Peyer's patch (tissue), 4 donors: Measurements from ENCODE around the gene FAM222A. TPM values are rescaled to one million over a fixed set of nuclear protein-coding genes. Genes with fewer than 3 reads are reported as not detected.

Experiments
- DNase-seq, 3 donors: peaks; one replicate each; pipeline ENCODE4 v3.0.0-alpha.2; 2017 to 2019
- H3K27ac ChIP-seq, 4 donors: fragments of 200-600 bp; sonication (generic); one replicate each; pipeline ENCODE4 v1.5.1; 2016 to 2019
- H3K27me3 ChIP-seq, 2 donors: fragments of 200-600 bp; sonication (generic); one replicate each; pipeline ENCODE4 v1.5.1; 2019
- H3K36me3 ChIP-seq, 3 donors: fragments of 200-600 bp; sonication (generic); one replicate each; pipeline ENCODE4 v1.5.1; 2016 to 2019
- H3K4me1 ChIP-seq, 4 donors: fragments of 200-600 bp; sonication (generic); one replicate each; pipeline ENCODE4 v1.5.1; 2016 to 2019
- H3K4me3 ChIP-seq, 4 donors: fragments of 200-600 bp; sonication (generic); 1 replicate in 3 of 4; 2 replicates in 1 of 4; pipeline ENCODE4 v1.5.1; 2016 to 2019; ENCODE audit warnings: mild to moderate bottlenecking in 1 of 4
- H3K9me3 ChIP-seq, 4 donors: fragments of 200-600 bp; sonication (generic); one replicate each; pipeline ENCODE4 v1.5.1; 2016 to 2019; ENCODE audit warnings: mild to moderate bottlenecking in 1 of 4
- CTCF ChIP-seq, 6 experiments: fragments of 450-650 bp in 4 of 6; fragments of 200-600 bp in 2 of 6; sonication (generic) in 1 of 6; IDR thresholded peaks; one replicate each; pipeline ENCODE4 v1.5.1; 2017 to 2019; ENCODE audit warnings: antibody characterized with exemption in 6 of 6, mild to moderate bottlenecking in 3 of 6, moderate library complexity in 1 of 6
- POLR2A ChIP-seq, 2 donors: fragments of 450-650 bp; IDR thresholded peaks; one replicate each; pipeline ENCODE4 v1.5.1; 2017; ENCODE audit warnings: antibody characterized with exemption in 2 of 2, mild to moderate bottlenecking in 2 of 2, moderate library complexity in 2 of 2
- total RNA-seq, 4 donors: library from RNA; depleted of rRNA; stranded (reverse); fragments of >200 nt; gene quantifications; one replicate each; pipeline ENCODE4 v1.1.0, GENCODE V29; 2016

Gene FAM222A
- total RNA-seq, 4 donors from 2014 or later = 3.9 to 26.1 (median 7.0) TPM

GRCh38 chr12:109679501-109680263, 33.9 kb upstream of the FAM222A start:
- TF ChIP-seq POLR2A (IDR thresholded peaks at IDR 0.05) = no peak
- no peak for TF ChIP-seq CTCF (IDR thresholded peaks at IDR 0.05)
- no peaks in the 10 kb centered on the region for H3K36me3 ChIP-seq
- no peaks in the 10 kb centered on the region for H3K9me3 ChIP-seq
- H3K27me3 ChIP-seq = no peaks in the 10 kb centered on the region
- DNase-seq = no peak
- peaks cover 0 to 18% (median 0%) of the 10 kb centered on the region in 4 donors for H3K4me1 ChIP-seq
- H3K27ac ChIP-seq = peak overlapping the region in 2 of 4 donors; percentile 28 to 60
- H3K4me3 ChIP-seq = no peak overlapping the region

- peaks cover 0 to 18% (median 0%) of the 10 kb centered on the region in 4 donors for H3K4me1 ChIP-seq
- peak in 1 of 3 donors; percentile 64 for DNase-seq
- H3K27me3 ChIP-seq = no peaks in the 10 kb centered on the region
- peak overlapping the region in 2 of 4 donors; percentile 28 to 60 for H3K27ac ChIP-seq
- TF ChIP-seq CTCF (IDR thresholded peaks at IDR 0.05) (no peak), POLR2A (IDR thresholded peaks at IDR 0.05) (no peak)
- no peaks in the 10 kb centered on the region for H3K9me3 ChIP-seq
- no peaks in the 10 kb centered on the region for H3K36me3 ChIP-seq
- H3K4me3 ChIP-seq = no peak overlapping the region
Measured at GRCh38 chr12:109680264-109681005, 33.2 kb upstream of the FAM222A start.

GRCh38 chr12:109681986-109682707, 31.5 kb upstream of the FAM222A start:
- Histone ChIP-seq H3K27me3 (no peaks in the 10 kb centered on the region), H3K27ac (no peak overlapping the region), H3K4me3 (no peak overlapping the region), H3K36me3 (no peaks in the 10 kb centered on the region), H3K9me3 (no peaks in the 10 kb centered on the region), H3K4me1 (peaks cover 0 to 26% (median 0%) of the 10 kb centered on the region in 4 donors)
- TF ChIP-seq CTCF (IDR thresholded peaks at IDR 0.05) (no peak), POLR2A (IDR thresholded peaks at IDR 0.05) (no peak)
- no peak for DNase-seq

GRCh38 chr12:109682708-109683060, 30.9 kb upstream of the FAM222A start:
- no peak for DNase-seq
- H3K27ac ChIP-seq = no peak overlapping the region
- H3K27me3 ChIP-seq = no peaks in the 10 kb centered on the region
- no peak overlapping the region for H3K4me3 ChIP-seq
- H3K4me1 ChIP-seq = peaks cover 0 to 28% (median 0%) of the 10 kb centered on the region in 4 donors
- H3K36me3 ChIP-seq = no peaks in the 10 kb centered on the region
- H3K9me3 ChIP-seq = no peaks in the 10 kb centered on the region
- no peak for TF ChIP-seq POLR2A (IDR thresholded peaks at IDR 0.05)
- TF ChIP-seq CTCF (IDR thresholded peaks at IDR 0.05) = no peak

GRCh38 chr12:109683316-109683715, 30.3 kb upstream of the FAM222A start:
- no peak overlapping the region for H3K27ac ChIP-seq
- TF ChIP-seq CTCF (IDR thresholded peaks at IDR 0.05) (no peak), POLR2A (IDR thresholded peaks at IDR 0.05) (no peak)
- no peak for DNase-seq
- H3K27me3 ChIP-seq = no peaks in the 10 kb centered on the region
- no peaks in the 10 kb centered on the region for H3K36me3 ChIP-seq
- peaks cover 0 to 28% (median 0%) of the 10 kb centered on the region in 4 donors for H3K4me1 ChIP-seq
- no peaks in the 10 kb centered on the region for H3K9me3 ChIP-seq
- no peak overlapping the region for H3K4me3 ChIP-seq
